ENCODE measurements around the gene DBH.

Gene DBH

GRCh38 chr9:133699546-133699945, 63.4 kb downstream of the DBH start:
- Histone ChIP-seq H3K27ac (ENCODE audit: low read length) (no peak overlapping the region), H3K4me2 (ENCODE audit: low read depth, low read length) (no peak overlapping the region)

GRCh38 chr9:133700819-133701320, 64.7 kb downstream of the DBH start:
- no peaks in the 10 kb centered on the region for H3K79me2 ChIP-seq (ENCODE audit: low read length)
- H4K20me1 ChIP-seq (ENCODE audit: insufficient read depth, low read length) = no peaks in the 10 kb centered on the region
- no peaks in the 10 kb centered on the region for H3F3A ChIP-seq (ENCODE audit: insufficient read depth, low read length)
- peaks cover 89% of the 10 kb centered on the region for H3K27me3 ChIP-seq (replicated peaks; ENCODE audit: insufficient read depth, low read length)
- H3K4me1 ChIP-seq (ENCODE audit: low read length) = no peaks in the 10 kb centered on the region
- no peak for DNase-seq
- H3K4me2 ChIP-seq (ENCODE audit: low read depth, low read length) = no peak overlapping the region
- no peak overlapping the region for H3K9ac ChIP-seq (ENCODE audit: low read length)
- no peak overlapping the region for H3K4me3 ChIP-seq (ENCODE audit: low read length)
- H3K36me3 ChIP-seq (replicated peaks; ENCODE audit: insufficient read depth, low read length) = no peaks in the 10 kb centered on the region
- H3K27ac ChIP-seq (ENCODE audit: low read length) = no peak overlapping the region
- H3K9me2 ChIP-seq (replicated peaks; ENCODE audit: insufficient read depth, low read length) = no peaks in the 10 kb centered on the region
- no peaks in the 10 kb centered on the region for H3K9me3 ChIP-seq (replicated peaks; ENCODE audit: insufficient read depth, low read length)
- H2AFZ ChIP-seq (ENCODE audit: low read length) = no peak overlapping the region
- TF ChIP-seq, protein P1, sequence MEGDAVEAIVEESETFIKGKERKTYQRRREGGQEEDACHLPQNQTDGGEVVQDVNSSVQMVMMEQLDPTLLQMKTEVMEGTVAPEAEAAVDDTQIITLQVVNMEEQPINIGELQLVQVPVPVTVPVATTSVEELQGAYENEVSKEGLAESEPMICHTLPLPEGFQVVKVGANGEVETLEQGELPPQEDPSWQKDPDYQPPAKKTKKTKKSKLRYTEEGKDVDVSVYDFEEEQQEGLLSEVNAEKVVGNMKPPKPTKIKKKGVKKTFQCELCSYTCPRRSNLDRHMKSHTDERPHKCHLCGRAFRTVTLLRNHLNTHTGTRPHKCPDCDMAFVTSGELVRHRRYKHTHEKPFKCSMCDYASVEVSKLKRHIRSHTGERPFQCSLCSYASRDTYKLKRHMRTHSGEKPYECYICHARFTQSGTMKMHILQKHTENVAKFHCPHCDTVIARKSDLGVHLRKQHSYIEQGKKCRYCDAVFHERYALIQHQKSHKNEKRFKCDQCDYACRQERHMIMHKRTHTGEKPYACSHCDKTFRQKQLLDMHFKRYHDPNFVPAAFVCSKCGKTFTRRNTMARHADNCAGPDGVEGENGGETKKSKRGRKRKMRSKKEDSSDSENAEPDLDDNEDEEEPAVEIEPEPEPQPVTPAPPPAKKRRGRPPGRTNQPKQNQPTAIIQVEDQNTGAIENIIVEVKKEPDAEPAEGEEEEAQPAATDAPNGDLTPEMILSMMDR (IDR thresholded peaks at IDR 0.05; ENCODE audit: low read length) = no peak
- TF ChIP-seq EZH2 (optimal IDR thresholded peaks at IDR 0.05; ENCODE audit: low read depth, low read length) (no peak), EZH2phosphoT487 (IDR thresholded peaks at IDR 0.05; ENCODE audit: low read length) (no peak)

More at GRCh38 chr9:133699546-133699945, 63.4 kb downstream of the DBH start:
- H3K36me3 ChIP-seq (replicated peaks; ENCODE audit: insufficient read depth, low read length) = no peaks in the 10 kb centered on the region
- peaks cover 90% of the 10 kb centered on the region for H3K27me3 ChIP-seq (replicated peaks; ENCODE audit: insufficient read depth, low read length)
- no peaks in the 10 kb centered on the region for H4K20me1 ChIP-seq (ENCODE audit: insufficient read depth, low read length)
- no peak for DNase-seq
- no peaks in the 10 kb centered on the region for H3K79me2 ChIP-seq (ENCODE audit: low read length)
- no peak overlapping the region for H2AFZ ChIP-seq (ENCODE audit: low read length)
- H3K4me3 ChIP-seq (ENCODE audit: low read length) = no peak overlapping the region
- no peaks in the 10 kb centered on the region for H3F3A ChIP-seq (ENCODE audit: insufficient read depth, low read length)
- TF ChIP-seq EZH2phosphoT487 (IDR thresholded peaks at IDR 0.05; ENCODE audit: low read length) (no peak), EZH2 (optimal IDR thresholded peaks at IDR 0.05; ENCODE audit: low read depth, low read length) (no peak)
- TF ChIP-seq, protein P1 (IDR thresholded peaks at IDR 0.05; ENCODE audit: low read length) = no peak
- H3K9me3 ChIP-seq (replicated peaks; ENCODE audit: insufficient read depth, low read length) = no peaks in the 10 kb centered on the region
- no peaks in the 10 kb centered on the region for H3K4me1 ChIP-seq (ENCODE audit: low read length)
- no peak overlapping the region for H3K9ac ChIP-seq (ENCODE audit: low read length)
- H3K9me2 ChIP-seq (replicated peaks; ENCODE audit: insufficient read depth, low read length) = no peaks in the 10 kb centered on the region

- no peaks in the 10 kb centered on the region for H3K36me3 ChIP-seq (replicated peaks; ENCODE audit: insufficient read depth, low read length)
- H3K4me2 ChIP-seq (ENCODE audit: low read depth, low read length) = no peak overlapping the region
- H2AFZ ChIP-seq (ENCODE audit: low read length) = no peak overlapping the region
- no peaks in the 10 kb centered on the region for H3F3A ChIP-seq (ENCODE audit: insufficient read depth, low read length)
- no peak overlapping the region for H3K27ac ChIP-seq (ENCODE audit: low read length)
- no peak for TF ChIP-seq EZH2phosphoT487 (IDR thresholded peaks at IDR 0.05; ENCODE audit: low read length)
- no peak for DNase-seq
- no peaks in the 10 kb centered on the region for H3K9me3 ChIP-seq (replicated peaks; ENCODE audit: insufficient read depth, low read length)
- no peaks in the 10 kb centered on the region for H4K20me1 ChIP-seq (ENCODE audit: insufficient read depth, low read length)
- no peaks in the 10 kb centered on the region for H3K9me2 ChIP-seq (replicated peaks; ENCODE audit: insufficient read depth, low read length)
- H3K27me3 ChIP-seq (replicated peaks; ENCODE audit: insufficient read depth, low read length) = peaks cover 89% of the 10 kb centered on the region
- H3K4me3 ChIP-seq (ENCODE audit: low read length) = no peak overlapping the region
- no peaks in the 10 kb centered on the region for H3K4me1 ChIP-seq (ENCODE audit: low read length)
- no peak overlapping the region for H3K9ac ChIP-seq (ENCODE audit: low read length)
- no peaks in the 10 kb centered on the region for H3K79me2 ChIP-seq (ENCODE audit: low read length)
Measured at GRCh38 chr9:133701321-133701980, 65.3 kb downstream of the DBH start.
